Panc1 (cell line): ENCODE results near the gene ING1.

Experiments
- CTCF ChIP-seq: fragments of 450-650 bp; IDR thresholded peaks from 2 replicates; pipeline ENCODE4 v1.5.1; 2017; ENCODE audit warnings: mild to moderate bottlenecking
- POLR2AphosphoS5 ChIP-seq: IDR thresholded peaks from 2 replicates; pipeline ENCODE4 v1.6.1; 2012; ENCODE audit warnings: mild to moderate bottlenecking, low read depth, low read length, moderate library complexity
- REST ChIP-seq, 2 experiments: IDR thresholded peaks; 2 replicates each; pipeline ENCODE4 v1.6.1; 2011 to 2012; ENCODE audit warnings: low read depth in 2 of 2, control low read depth in 1 of 2, low read length in 1 of 2, mild to moderate bottlenecking in 1 of 2, moderate library complexity in 1 of 2; ENCODE audit not compliant: insufficient read depth in 1 of 2
- SIN3A ChIP-seq: IDR thresholded peaks from 2 replicates; pipeline ENCODE4 v1.6.1; 2012; ENCODE audit warnings: low read depth, mild to moderate bottlenecking, low read length, moderate library complexity, borderline replicate concordance; ENCODE audit not compliant: insufficient read depth
- TCF7L2 ChIP-seq: IDR thresholded peaks from 2 replicates; pipeline ENCODE4 v1.6.1; 2011; ENCODE audit warnings: mild to moderate bottlenecking, low read depth, low read length, inconsistent platforms

GRCh38 chr13:110723598-110723997 is 10.1 kb downstream of the ING1 start:
- no peak for TF ChIP-seq CTCF
- TF ChIP-seq REST (IDR thresholded peaks at IDR 0.05; ENCODE audit: insufficient read depth in 1 of 2, low read depth in 2 of 2, low read length in 1 of 2) = no peak
- TF ChIP-seq POLR2AphosphoS5 = no peak
- TF ChIP-seq SIN3A = no peak
- no peak for TF ChIP-seq TCF7L2
